H1 (cell line): ENCODE measurements around the gene SEMG2. TPM values are rescaled to one million over a fixed set of nuclear protein-coding genes. Genes with fewer than 3 reads are reported as not detected.

Experiments used
- CTCF ChIA-PET: fragments of 300-600 bp; sonication (Branson Sonifier 250); formaldehyde crosslinking; loops from one replicate; lab custom pipeline; 2021; ENCODE audit not compliant: partially characterized antibody; lab: Charles Lee
- POLR2A ChIA-PET: fragments of 300-600 bp; sonication (Branson Sonifier 250); formaldehyde crosslinking; loops from one replicate; lab custom pipeline; 2021; ENCODE audit warnings: inconsistent platforms; ENCODE audit not compliant: partially characterized antibody; lab: Charles Lee
- DNase-seq, 2 experiments: peaks; one replicate each; pipeline versions ENCODE4 v3.0.0 to v3.0.0-alpha.2; 2010 to 2022; ENCODE audit warnings: low spot score in 2 of 2, low read depth in 1 of 2, mixed read lengths in 1 of 2
- FAIRE-seq: peaks from 2 replicates; lab custom pipeline; 2011; peaks lifted over from hg19 to GRCh38; lab: Jason Lieb, UNC
- H2AFZ ChIP-seq: 2 replicates; pipeline ENCODE4 v1.8.1; 2012; ENCODE audit warnings: low read length, inconsistent platforms
- H2AK5ac ChIP-seq: 2 replicates; pipeline ENCODE4 v1.6.1; 2013; ENCODE audit warnings: low read depth, low read length
- H2BK120ac ChIP-seq: replicated peaks from 2 replicates; pipeline ENCODE3; 2013; ENCODE audit warnings: low read depth, low read length, inconsistent platforms
- H2BK12ac ChIP-seq: 2 replicates; pipeline ENCODE4 v1.6.1; 2013; ENCODE audit warnings: low read depth, low read length
- H2BK15ac ChIP-seq: 2 replicates; pipeline ENCODE4 v1.6.1; 2013; ENCODE audit warnings: low read length
- H2BK20ac ChIP-seq: 2 replicates; pipeline ENCODE4 v1.6.1; 2013; ENCODE audit warnings: low read length
- H2BK5ac ChIP-seq: 2 replicates; pipeline ENCODE4 v1.6.1; 2013; ENCODE audit warnings: low read depth, low read length
- H3K14ac ChIP-seq: 2 replicates; pipeline ENCODE4 v1.6.1; 2013; ENCODE audit warnings: inconsistent platforms; ENCODE audit not compliant: insufficient read length
- H3K18ac ChIP-seq: 2 replicates; pipeline ENCODE4 v1.6.1; 2013; ENCODE audit warnings: low read length; ENCODE audit errors: extremely low read depth
- H3K23ac ChIP-seq: 2 replicates; pipeline ENCODE4 v1.6.1; 2013; ENCODE audit warnings: inconsistent platforms; ENCODE audit not compliant: insufficient read length
- H3K23me2 ChIP-seq: 2 replicates; pipeline ENCODE4 v1.6.1; 2013; ENCODE audit warnings: low read depth, low read length
- H3K27ac ChIP-seq: 2 replicates; pipeline ENCODE4 v1.6.1; 2011; ENCODE audit warnings: low read depth, low read length, inconsistent platforms
- H3K27me3 ChIP-seq, 4 experiments: replicated peaks in 1 of 4; 1 replicate in 1 of 4; 2 replicates in 3 of 4; pipeline versions ENCODE4 v1.6.1 to v1.8.1; 2011 to 2013; ENCODE audit warnings: low read length in 3 of 4, mild to moderate bottlenecking in 3 of 4, inconsistent platforms in 2 of 4, mixed read lengths in 2 of 4, moderate library complexity in 1 of 4; ENCODE audit not compliant: control insufficient read depth in 3 of 4, insufficient read depth in 3 of 4; ENCODE audit errors: extremely low read depth in 1 of 4
- H3K36me3 ChIP-seq, 4 experiments: 2 replicates each; pipeline versions ENCODE4 v1.6.1 to v1.8.1; 2011 to 2013; ENCODE audit warnings: mild to moderate bottlenecking in 4 of 4, low read length in 3 of 4, moderate library complexity in 2 of 4, control low read depth in 1 of 4, inconsistent platforms in 1 of 4; ENCODE audit not compliant: insufficient read depth in 4 of 4, control insufficient read depth in 2 of 4
- H3K4ac ChIP-seq: replicated peaks from 2 replicates; pipeline ENCODE3; 2013; ENCODE audit warnings: low read length, low read depth, mixed read lengths, inconsistent platforms; ENCODE audit not compliant: insufficient read length
- H3K4me1 ChIP-seq, 4 experiments: replicated peaks in 1 of 4; 1 replicate in 1 of 4; 2 replicates in 3 of 4; pipeline versions ENCODE4 v1.6.1 to v1.8.1; 2011 to 2013; ENCODE audit warnings: low read length in 3 of 4, inconsistent platforms in 2 of 4, mixed read lengths in 1 of 4; ENCODE audit not compliant: insufficient read depth in 4 of 4, control insufficient read depth in 3 of 4
- H3K4me2 ChIP-seq, 2 experiments: 2 replicates each; pipeline versions ENCODE4 v1.6.1 to v1.8.1; 2011 to 2013; ENCODE audit warnings: low read depth in 2 of 2, low read length in 2 of 2, control low read depth in 1 of 2, inconsistent platforms in 1 of 2, mild to moderate bottlenecking in 1 of 2; ENCODE audit not compliant: insufficient read depth in 1 of 2
- H3K4me3 ChIP-seq, 4 experiments: fragments of 200-600, 300-600 bp in 1 of 4; sonication (generic), shearing (Covaris generic), sonication (Bioruptor Twin) in 1 of 4; 2 replicates each; pipeline versions ENCODE4 v1.5.1 to v1.8.1; 2011 to 2016; ENCODE audit warnings: low read length in 4 of 4, low read depth in 3 of 4, control low read depth in 2 of 4, inconsistent platforms in 2 of 4, mild to moderate bottlenecking in 2 of 4, mixed read lengths in 1 of 4, moderate library complexity in 1 of 4; ENCODE audit not compliant: insufficient read depth in 2 of 4; ENCODE audit errors: extremely low read depth in 1 of 4
- H3K56ac ChIP-seq: replicated peaks from 2 replicates; pipeline ENCODE3; 2013; ENCODE audit warnings: low read depth, mild to moderate bottlenecking, mixed read lengths, low read length, inconsistent platforms; ENCODE audit not compliant: insufficient read length
- H3K79me1 ChIP-seq: 2 replicates; pipeline ENCODE4 v1.6.1; 2013; ENCODE audit warnings: low read depth, low read length, control low read depth
- H3K79me2 ChIP-seq, 2 experiments: 2 replicates each; pipeline versions ENCODE4 v1.6.1 to v1.8.1; 2012 to 2013; ENCODE audit warnings: low read length in 2 of 2, mild to moderate bottlenecking in 2 of 2, inconsistent platforms in 1 of 2; ENCODE audit not compliant: insufficient read depth in 2 of 2, control insufficient read depth in 1 of 2
- H3K9ac ChIP-seq, 4 experiments: replicated peaks in 1 of 4; 1 replicate in 1 of 4; 2 replicates in 3 of 4; pipeline versions ENCODE4 v1.6.1 to v1.8.1; 2011 to 2013; ENCODE audit warnings: low read depth in 3 of 4, low read length in 3 of 4, control low read depth in 2 of 4, mild to moderate bottlenecking in 2 of 4, moderate library complexity in 2 of 4, inconsistent platforms in 1 of 4; ENCODE audit errors: extremely low read depth in 1 of 4
- H3K9me3 ChIP-seq, 2 experiments: 2 replicates each; pipeline versions ENCODE4 v1.6.1 to v1.8.1; 2012 to 2013; ENCODE audit warnings: mild to moderate bottlenecking in 2 of 2, moderate library complexity in 2 of 2, control low read depth in 1 of 2, inconsistent platforms in 1 of 2, low read depth in 1 of 2, low read length in 1 of 2, mixed read lengths in 1 of 2; ENCODE audit not compliant: insufficient read depth in 2 of 2
- H4K20me1 ChIP-seq, 2 experiments: replicated peaks in 1 of 2; 2 replicates each; pipeline versions ENCODE3 to v1.8.1; 2011 to 2013; ENCODE audit warnings: inconsistent platforms in 2 of 2, low read length in 2 of 2, mild to moderate bottlenecking in 1 of 2; ENCODE audit not compliant: insufficient read depth in 2 of 2, control insufficient read depth in 1 of 2
- H4K5ac ChIP-seq: 2 replicates; pipeline ENCODE4 v1.6.1; 2013; ENCODE audit warnings: low read length, low read depth, mixed read lengths, inconsistent platforms; ENCODE audit not compliant: insufficient read length
- H4K8ac ChIP-seq: 2 replicates; pipeline ENCODE4 v1.8.0; 2013; ENCODE audit warnings: mild to moderate bottlenecking, moderate library complexity, low read length, inconsistent platforms; ENCODE audit not compliant: insufficient read depth; ENCODE audit errors: extremely low read depth
- H4K91ac ChIP-seq: replicated peaks from 2 replicates; pipeline ENCODE3; 2013; ENCODE audit warnings: low read length, mixed read lengths, inconsistent platforms; ENCODE audit not compliant: insufficient read length
- BCL11A ChIP-seq, 2 experiments: IDR thresholded peaks; one replicate each; pipeline ENCODE4 v1.6.1; 2011; ENCODE audit warnings: low read depth in 2 of 2, low read length in 2 of 2, mild to moderate bottlenecking in 2 of 2
- CBX5 ChIP-seq: fragments of 300-800, 300-1000 bp; sonication (generic); IDR thresholded peaks from 2 replicates; pipeline ENCODE4 v1.7.1; 2016; ENCODE audit warnings: antibody characterized with exemption, low read length, low read depth
- CBX8 ChIP-seq: fragments of 300-800, 300-1000 bp; sonication (generic); IDR thresholded peaks from 2 replicates; pipeline ENCODE4 v1.7.1; 2016; ENCODE audit warnings: low read depth, low read length, borderline replicate concordance
- CHD2 ChIP-seq: IDR thresholded peaks from 2 replicates; pipeline ENCODE4 v1.6.1; 2012; ENCODE audit warnings: low read length, improper control_type of control experiment
- CTBP2 ChIP-seq: IDR thresholded peaks from 2 replicates; pipeline ENCODE4 v1.7.0; 2011; ENCODE audit warnings: borderline replicate concordance, mild to moderate bottlenecking, moderate library complexity, mixed read lengths, low read length; ENCODE audit not compliant: insufficient read depth, insufficient read length
- GTF2F1 ChIP-seq: IDR thresholded peaks from 2 replicates; pipeline ENCODE4 v1.6.1; 2012; ENCODE audit warnings: low read depth, low read length, improper control_type of control experiment, borderline replicate concordance
- MAX ChIP-seq: IDR thresholded peaks from 2 replicates; pipeline ENCODE4 v1.6.1; 2012; ENCODE audit warnings: inconsistent platforms
- NANOG ChIP-seq: IDR thresholded peaks from 2 replicates; pipeline ENCODE4 v1.6.1; 2011; ENCODE audit warnings: low read length, low read depth, mild to moderate bottlenecking, inconsistent platforms; ENCODE audit not compliant: insufficient read depth, poor library complexity, severe bottlenecking
- POU5F1 ChIP-seq: IDR thresholded peaks from 2 replicates; pipeline ENCODE4 v1.6.1; 2011; ENCODE audit warnings: low read depth, mild to moderate bottlenecking, low read length, moderate library complexity
- RAD21 ChIP-seq, 2 experiments: IDR thresholded peaks in 1 of 2; conservative IDR thresholded peaks in 1 of 2; 2 replicates each; pipeline ENCODE4 v1.6.1; 2011; ENCODE audit warnings: low read depth in 2 of 2, low read length in 2 of 2, improper control_type of control experiment in 1 of 2, inconsistent platforms in 1 of 2, mild to moderate bottlenecking in 1 of 2, moderate library complexity in 1 of 2
- RBBP5 ChIP-seq: IDR thresholded peaks from 2 replicates; pipeline ENCODE4 v1.7.1; 2012; ENCODE audit warnings: low read depth, mild to moderate bottlenecking, inconsistent platforms, low read length, moderate library complexity, borderline replicate concordance
- RFX5 ChIP-seq: IDR thresholded peaks from 2 replicates; pipeline ENCODE4 v1.6.1; 2011; ENCODE audit warnings: low read depth, low read length, improper control_type of control experiment, borderline replicate concordance
- SRF ChIP-seq: IDR thresholded peaks from 2 replicates; pipeline ENCODE4 v1.6.1; 2011; ENCODE audit warnings: mild to moderate bottlenecking, low read depth, low read length, moderate library complexity
- ZNF274 ChIP-seq: IDR thresholded peaks from 2 replicates; pipeline ENCODE4 v1.7.0; 2012; ENCODE audit warnings: low read length, borderline replicate concordance; ENCODE audit errors: extremely low read depth
- WGBS, 2 experiments: shearing (Covaris generic) in 1 of 2; methylation state at CpG; one replicate each; pipeline versions ENCODE4 v1.1.6 to v1.1.7; 2013 to 2015; ENCODE audit warnings: low lambda C conversion rate in 2 of 2, mixed read lengths in 2 of 2, inconsistent platforms in 1 of 2, low coverage in 1 of 2, missing lambda C conversion rate in 1 of 2; ENCODE audit not compliant: insufficient replicate concordance in 2 of 2, insufficient coverage in 1 of 2, insufficient read length in 1 of 2; ENCODE audit errors: extremely low coverage in 1 of 2, missing lambda C conversion rate in 1 of 2; 5-methylcytosine and 5-hydroxymethylcytosine counted together
- polyA plus RNA-seq, 7 experiments: library from polyadenylated mRNA; depleted of rRNA in 3 of 7; stranded (reverse) in 5 of 7; unstranded in 2 of 7; fragments of >200 nt in 5 of 7; fragments of 200-250 nt in 2 of 7; gene quantifications; 1 replicate in 5 of 7; 2 replicates in 1 of 7; 4 replicates in 1 of 7; pipeline versions ENCODE4 v1.2.1 to v1.2.3, GENCODE V29; 2011 to 2013; ENCODE audit warnings: missing spikeins in 2 of 7, mixed read lengths in 2 of 7
- total RNA-seq: library from RNA; stranded (reverse); fragmentation: NEBNext Ultra II Directional; extraction: Animal tissue kit (Norgen Biotek cat#: 25700); gene quantifications from 2 replicates; pipeline ENCODE4 v1.2.1, GENCODE V29; 2021

SEMG2 gene
- total and polyA plus RNA-seq, 2 of the 8 experiments (the other 6 are each of a cell fraction or from before 2014, with no cell fraction given) = not detected

- Histone ChIP-seq H2BK120ac (no peak overlapping the region), H2BK15ac (no peak overlapping the region), H3K56ac (no peak overlapping the region), H3K36me3 (no peaks in the 10 kb centered on the region), H3K14ac (no peak overlapping the region), H3K27ac (no peak overlapping the region), H2BK12ac (no peak overlapping the region), H2AK5ac (no peak overlapping the region), H3K4me3 (no peak overlapping the region), H3K4ac (no peak overlapping the region), H3K27me3 (no peaks in the 10 kb centered on the region; a peak in 1 of 7 replicates), H3K4me2 (peak overlapping the region in 1 of 2 experiments; percentile 39; a peak in 1 of 4 replicates), H4K5ac (no peak overlapping the region), H4K8ac (no peak overlapping the region), H3K23ac (no peak overlapping the region), H4K91ac (no peak overlapping the region), H3K79me2 (no peaks in the 10 kb centered on the region), H3K79me1 (no peaks in the 10 kb centered on the region), H3K9me3 (no peaks in the 10 kb centered on the region), H3K9ac (no peak overlapping the region), H3K23me2 (no peaks in the 10 kb centered on the region), H2AFZ (no peak overlapping the region), H2BK20ac (no peak overlapping the region), H3K4me1 (peaks cover 0 to 6% (median 3%) of the 10 kb centered on the region in 4 experiments; a peak in 5 of 7 replicates), H4K20me1 (no peaks in the 10 kb centered on the region), H3K18ac (no peak overlapping the region), H2BK5ac (no peak overlapping the region)
- no peak for DNase-seq
- no peak for FAIRE-seq
- ChIA-PET CTCF (interaction anchor here (1.6 to 2.9 kb wide), 2 partner anchors 32 to 36 kb away, joined by 5 to 14 read pairs; no protein-coding TSS in a partner anchor), POLR2A (no interaction called here)
- WGBS, 2 experiments = 82% methylated on average over 3 of the region's 3 CpGs; no CpG with 5 or more reads in 1 of the 2 experiments
- TF ChIP-seq RFX5 = no peak
- TF ChIP-seq RBBP5 = no peak
- TF ChIP-seq SRF = no peak
- no peak for TF ChIP-seq NANOG
- no peak for TF ChIP-seq GTF2F1
- no peak for TF ChIP-seq CBX5
- no peak for TF ChIP-seq CTBP2
- TF ChIP-seq MAX = no peak
- TF ChIP-seq BCL11A (IDR thresholded peaks at IDR 0.05; ENCODE audit: low read depth in 2 of 2, low read length in 2 of 2) = no peak
- TF ChIP-seq CBX8 = no peak
- no peak for TF ChIP-seq POU5F1
- no peak for TF ChIP-seq RAD21 (IDR thresholded peaks at IDR 0.05 in 1 of 2, conservative IDR thresholded peaks at IDR 0.05 in 1 of 2; ENCODE audit: low read depth in 2 of 2, low read length in 2 of 2)
- TF ChIP-seq ZNF274 = no peak
- TF ChIP-seq CHD2 = no peak
These were observed 37.1 kb downstream of the SEMG2 start for GRCh38 chr20:45258259-45258658.
